GM12873 (cell line): Measurements from ENCODE around the gene KDM4B.

ENCODE experiments used
- TF ChIP-seq, protein P1 (sequence below): IDR thresholded peaks from 2 replicates; pipeline ENCODE4 v1.5.1; 2012; ENCODE audit warnings: low read depth, mild to moderate bottlenecking, moderate library complexity, low read length, control low read depth; ENCODE audit not compliant: insufficient read depth; ENCODE audit errors: missing control alignments

KDM4B gene

GRCh38 chr19:5122671-5123409, 153.9 kb downstream of the KDM4B start:
- TF ChIP-seq, protein P1, sequence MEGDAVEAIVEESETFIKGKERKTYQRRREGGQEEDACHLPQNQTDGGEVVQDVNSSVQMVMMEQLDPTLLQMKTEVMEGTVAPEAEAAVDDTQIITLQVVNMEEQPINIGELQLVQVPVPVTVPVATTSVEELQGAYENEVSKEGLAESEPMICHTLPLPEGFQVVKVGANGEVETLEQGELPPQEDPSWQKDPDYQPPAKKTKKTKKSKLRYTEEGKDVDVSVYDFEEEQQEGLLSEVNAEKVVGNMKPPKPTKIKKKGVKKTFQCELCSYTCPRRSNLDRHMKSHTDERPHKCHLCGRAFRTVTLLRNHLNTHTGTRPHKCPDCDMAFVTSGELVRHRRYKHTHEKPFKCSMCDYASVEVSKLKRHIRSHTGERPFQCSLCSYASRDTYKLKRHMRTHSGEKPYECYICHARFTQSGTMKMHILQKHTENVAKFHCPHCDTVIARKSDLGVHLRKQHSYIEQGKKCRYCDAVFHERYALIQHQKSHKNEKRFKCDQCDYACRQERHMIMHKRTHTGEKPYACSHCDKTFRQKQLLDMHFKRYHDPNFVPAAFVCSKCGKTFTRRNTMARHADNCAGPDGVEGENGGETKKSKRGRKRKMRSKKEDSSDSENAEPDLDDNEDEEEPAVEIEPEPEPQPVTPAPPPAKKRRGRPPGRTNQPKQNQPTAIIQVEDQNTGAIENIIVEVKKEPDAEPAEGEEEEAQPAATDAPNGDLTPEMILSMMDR = no peak

DNA sequence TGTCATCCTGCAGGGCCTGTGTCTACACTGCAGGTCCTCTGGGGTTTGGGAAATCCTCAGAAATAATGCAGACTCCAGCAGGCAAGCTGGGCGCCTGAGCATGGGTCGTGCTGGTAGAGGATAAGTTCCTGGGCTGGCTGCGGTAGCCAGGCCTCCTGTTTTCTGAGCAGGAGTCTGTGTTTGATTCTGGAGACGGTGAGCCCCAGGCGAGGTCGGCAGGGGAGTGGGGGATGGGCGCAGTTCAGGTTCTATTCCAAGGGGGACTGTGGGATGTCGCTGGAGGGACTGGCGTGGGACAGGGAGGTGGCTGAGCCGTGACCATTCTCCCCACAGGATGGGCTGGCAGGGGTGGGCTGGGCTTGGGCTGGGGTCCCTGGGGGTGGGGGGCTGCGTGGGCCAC, 154.7 kb downstream of the KDM4B start:
- TF ChIP-seq, protein P1 = no peak

DNA sequence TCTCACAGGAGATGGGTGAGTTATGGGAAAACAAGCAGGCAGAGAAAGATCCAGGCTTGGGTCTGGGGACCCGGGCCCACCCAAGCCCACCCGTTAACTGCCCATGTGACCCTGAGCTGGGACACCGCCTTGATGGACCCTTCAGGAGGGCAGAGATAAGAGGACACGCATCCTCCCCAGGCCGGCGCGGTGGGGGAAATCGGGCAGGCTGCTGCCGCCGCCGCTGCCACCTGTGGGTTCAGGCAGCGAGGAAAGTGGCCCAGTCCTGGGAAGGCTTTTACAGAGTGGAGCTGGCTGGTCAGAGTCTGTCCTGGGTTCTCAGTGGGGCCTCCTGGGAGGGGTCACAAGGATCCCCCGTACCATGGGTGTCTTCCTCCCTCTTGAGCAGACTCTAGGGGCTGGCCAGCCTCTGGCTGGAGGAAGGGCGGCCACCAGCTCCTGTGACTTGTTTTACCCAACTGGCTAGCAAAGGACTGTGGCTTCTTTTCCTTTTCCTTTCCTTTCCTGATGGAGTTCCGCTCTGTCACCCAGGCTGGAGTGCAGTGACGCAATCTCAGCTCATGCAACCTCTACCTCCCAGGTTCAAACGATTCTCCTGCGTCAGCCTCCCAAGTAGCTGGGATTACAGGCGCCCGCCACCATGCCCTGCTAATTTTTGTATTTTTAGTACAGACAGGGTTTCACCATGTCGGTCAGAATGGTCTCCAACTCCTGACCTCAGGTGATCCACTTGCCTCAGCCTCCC, 155.4 kb downstream of the KDM4B start:
- TF ChIP-seq, protein P1 = no peak

DNA sequence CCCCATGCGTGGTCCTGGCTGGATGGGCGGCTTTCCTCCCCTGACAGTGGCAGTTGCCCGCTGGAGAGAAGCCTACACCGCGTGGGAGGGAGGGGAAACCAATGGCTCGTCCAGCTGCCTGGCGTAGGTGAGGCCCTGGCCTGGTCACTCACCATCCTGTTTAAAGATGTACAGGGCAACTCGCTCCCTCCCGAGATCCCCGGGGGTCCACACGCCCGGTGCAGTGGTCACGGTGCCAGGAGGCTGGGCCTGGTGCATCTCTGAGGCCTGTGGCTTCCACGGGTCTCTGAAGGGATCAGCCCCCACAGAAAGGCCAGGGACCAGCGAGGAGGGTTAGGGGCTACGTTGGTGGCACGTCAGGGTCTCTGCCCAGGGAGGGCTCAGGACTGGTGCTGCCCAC, 156.5 kb downstream of the KDM4B start:
- TF ChIP-seq, protein P1 = no peak

DNA sequence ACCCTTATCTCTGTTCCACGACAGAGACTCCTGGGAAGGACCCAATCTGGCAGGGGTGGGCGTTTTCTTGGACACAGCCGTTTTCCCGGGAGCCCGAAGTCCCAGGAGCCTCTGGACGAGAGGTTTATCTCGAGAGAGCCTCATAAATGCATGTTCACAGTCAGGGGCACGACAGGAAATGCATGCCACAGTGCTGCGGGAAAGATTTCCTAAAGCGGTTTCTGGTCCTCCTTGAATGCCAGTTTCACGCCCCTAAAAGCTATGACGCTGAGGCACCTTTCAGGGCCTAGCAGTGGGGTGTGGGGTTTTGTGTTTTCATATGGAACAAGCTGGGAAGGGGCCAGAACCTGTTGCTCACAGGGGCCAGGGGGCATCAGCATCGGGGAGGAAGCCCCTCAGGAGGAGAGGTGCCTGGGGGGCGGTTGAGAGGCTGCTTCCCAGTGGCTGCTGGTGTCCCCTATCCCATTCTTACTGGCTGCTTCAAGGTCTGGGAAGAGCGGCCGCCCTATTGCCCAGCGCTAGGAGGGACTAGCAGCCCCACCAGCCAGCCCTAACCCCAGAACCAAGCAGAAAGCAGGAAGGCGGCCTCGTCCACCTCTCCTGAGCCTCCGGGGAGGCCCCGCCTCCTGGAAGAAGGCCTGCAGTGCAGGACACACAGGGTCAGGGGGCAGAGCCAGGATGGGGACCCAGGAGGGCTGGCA, 157.0 kb downstream of the KDM4B start:
- TF ChIP-seq, protein P1 = no peak

- TF ChIP-seq, protein P1 = no peak
Measured at GRCh38 chr19:5126498-5127223, 157.7 kb downstream of the KDM4B start.
